ENCODE data around the gene TENT5C.

The TENT5C gene

GRCh38 chr1:117580882-117581281 lies 25.0 kb upstream of the TENT5C start:
- no peak for DNase-seq (ENCODE audit: low read depth)
- no peak overlapping the region for H3K4me3 ChIP-seq (ENCODE audit: low read depth, low read length)
- TF ChIP-seq POLR2A (IDR thresholded peaks at IDR 0.05; ENCODE audit: extremely low read depth, insufficient read length) (no peak), MYC (IDR thresholded peaks at IDR 0.05; ENCODE audit: low read depth, low read length) (no peak), CTCF (IDR thresholded peaks at IDR 0.05; ENCODE audit: low read depth, low read length) (no peak), MAX (IDR thresholded peaks at IDR 0.05; ENCODE audit: low read depth, low read length) (no peak)

- DNase-seq (ENCODE audit: low read depth) = no peak
- TF ChIP-seq POLR2A (IDR thresholded peaks at IDR 0.05; ENCODE audit: extremely low read depth, insufficient read length) = no peak
- no peak for TF ChIP-seq MAX (IDR thresholded peaks at IDR 0.05; ENCODE audit: low read depth, low read length)
- no peak for TF ChIP-seq MYC (IDR thresholded peaks at IDR 0.05; ENCODE audit: low read depth, low read length)
- no peak for TF ChIP-seq CTCF (IDR thresholded peaks at IDR 0.05; ENCODE audit: low read depth, low read length)
- H3K4me3 ChIP-seq (ENCODE audit: low read depth, low read length) = no peak overlapping the region
These were observed 24.4 kb upstream of the TENT5C start for GRCh38 chr1:117581391-117581943.

- no peak for TF ChIP-seq POLR2A (IDR thresholded peaks at IDR 0.05; ENCODE audit: extremely low read depth, insufficient read length)
- no peak for TF ChIP-seq MYC (IDR thresholded peaks at IDR 0.05; ENCODE audit: low read depth, low read length)
- no peak for TF ChIP-seq MAX (IDR thresholded peaks at IDR 0.05; ENCODE audit: low read depth, low read length)
- TF ChIP-seq CTCF (IDR thresholded peaks at IDR 0.05; ENCODE audit: low read depth, low read length) = no peak
- no peak for DNase-seq (ENCODE audit: low read depth)
- H3K4me3 ChIP-seq (ENCODE audit: low read depth, low read length) = no peak overlapping the region
These were observed 23.4 kb upstream of the TENT5C start for GRCh38 chr1:117582451-117582850.

- no peak for DNase-seq (ENCODE audit: low read depth)
- no peak for TF ChIP-seq MYC (IDR thresholded peaks at IDR 0.05; ENCODE audit: low read depth, low read length)
- TF ChIP-seq POLR2A (IDR thresholded peaks at IDR 0.05; ENCODE audit: extremely low read depth, insufficient read length) = no peak
- TF ChIP-seq CTCF (IDR thresholded peaks at IDR 0.05; ENCODE audit: low read depth, low read length) = no peak
- no peak for TF ChIP-seq MAX (IDR thresholded peaks at IDR 0.05; ENCODE audit: low read depth, low read length)
- H3K4me3 ChIP-seq (ENCODE audit: low read depth, low read length) = no peak overlapping the region
These were observed 22.6 kb upstream of the TENT5C start for GRCh38 chr1:117583247-117583646.

- no peak overlapping the region for H3K4me3 ChIP-seq (ENCODE audit: low read depth, low read length)
- no peak for TF ChIP-seq MAX (IDR thresholded peaks at IDR 0.05; ENCODE audit: low read depth, low read length)
- TF ChIP-seq POLR2A (IDR thresholded peaks at IDR 0.05; ENCODE audit: extremely low read depth, insufficient read length) = no peak
- TF ChIP-seq CTCF (IDR thresholded peaks at IDR 0.05; ENCODE audit: low read depth, low read length) = no peak
- TF ChIP-seq MYC (IDR thresholded peaks at IDR 0.05; ENCODE audit: low read depth, low read length) = no peak
- DNase-seq (ENCODE audit: low read depth) = no peak
These were observed 21.7 kb upstream of the TENT5C start for GRCh38 chr1:117584181-117584580.

Data from NB4 (cell line).